Fibroblast of the conjunctiva (primary cell): ENCODE data around the gene SEC14L6.
"Not testable (repeated sequence)": the region's sequence is repeated elsewhere in the genome, so short reads cannot be mapped to it uniquely, and the experiment has no call there.

Experiments
- DNase-seq: peaks from one replicate; pipeline ENCODE4 v3.0.0-alpha.2; 2010; ENCODE audit warnings: low read depth

The SEC14L6 gene

GRCh38 chr22:30546616-30547015 lies at the start of gene SEC14L6:
SEC14L6 (minus strand) TSS chr22:30546741; CDS start chr22:30546682, 59 bp downstream.
- DNase-seq = no peak

- no peak for DNase-seq
Observed at GRCh38 chr22:30596199-30596598, 49.7 kb upstream of the SEC14L6 start.

GRCh38 chr22:30592360-30592713 lies 45.8 kb upstream of the SEC14L6 start:
- not testable (repeated sequence) for DNase-seq

GRCh38 chr22:30591588-30592359 lies 45.2 kb upstream of the SEC14L6 start, which contains the start of gene PES1:
PES1 (minus strand) TSS chr22:30591910; CDS start chr22:30591833, 77 bp downstream.
- DNase-seq = peak; percentile 98

- DNase-seq = no peak
Observed at GRCh38 chr22:30591191-30591587, 44.6 kb upstream of the SEC14L6 start.

- no peak for DNase-seq
Observed at GRCh38 chr22:30586414-30586813, 39.9 kb upstream of the SEC14L6 start.

GRCh38 chr22:30584441-30584840 lies 37.9 kb upstream of the SEC14L6 start:
- DNase-seq = no peak

GRCh38 chr22:30582788-30583545 lies 36.4 kb upstream of the SEC14L6 start:
- no peak for DNase-seq

- no peak for DNase-seq
Observed at GRCh38 chr22:30582051-30582450, 35.5 kb upstream of the SEC14L6 start.

GRCh38 chr22:30580896-30581295 lies 34.4 kb upstream of the SEC14L6 start:
- DNase-seq = no peak

GRCh38 chr22:30578481-30578880 lies 31.9 kb upstream of the SEC14L6 start:
- DNase-seq = no peak

GRCh38 chr22:30575859-30576258 lies 29.3 kb upstream of the SEC14L6 start:
- no peak for DNase-seq

- no peak for DNase-seq
Observed at GRCh38 chr22:30574997-30575671, 28.6 kb upstream of the SEC14L6 start.

GRCh38 chr22:30574095-30574981 lies 27.8 kb upstream of the SEC14L6 start, which contains the start of gene GAL3ST1:
GAL3ST1 (minus strand) TSS chr22:30574665; CDS start chr22:30557392, 17,273 bp downstream.
- DNase-seq = no peak

- no peak for DNase-seq
Observed at GRCh38 chr22:30573594-30574094, 27.1 kb upstream of the SEC14L6 start.

GRCh38 chr22:30572840-30573593 lies 26.5 kb upstream of the SEC14L6 start:
- no peak for DNase-seq

- no peak for DNase-seq
Observed at GRCh38 chr22:30572210-30572609, 25.7 kb upstream of the SEC14L6 start.

GRCh38 chr22:30569674-30570202 lies 23.2 kb upstream of the SEC14L6 start:
- DNase-seq = no peak

GRCh38 chr22:30568137-30568805 lies 21.7 kb upstream of the SEC14L6 start:
- no peak for DNase-seq

GRCh38 chr22:30567277-30567676 lies 20.7 kb upstream of the SEC14L6 start:
- DNase-seq = not testable (repeated sequence)
